GM21367 (cell line): Measurements from ENCODE around the gene BEND6.
A peak's percentile ranks its signal among the peaks of the same experiment; 100 is the strongest.

Experiments
- ATAC-seq: cut with Tn5 transposase; IDR thresholded peaks from one replicate; pipeline ENCODE4 v1.9.1; 2021; ENCODE audit not compliant: unreplicated experiment

The BEND6 gene

GRCh38 chr6:56954403-56955170 lies at the start of gene BEND6:
BEND6 (plus strand) TSS chr6:56955107; CDS start chr6:56981811, 26,704 bp downstream.
- ATAC-seq = peak; percentile 28

- no peak for ATAC-seq
These were observed 49.5 kb upstream of the BEND6 start for GRCh38 chr6:56905378-56905777.

- ATAC-seq = no peak
These were observed 48.2 kb upstream of the BEND6 start for GRCh38 chr6:56906752-56907151.

- ATAC-seq = no peak
These were observed 45.6 kb upstream of the BEND6 start for GRCh38 chr6:56909115-56909907.

- no peak for ATAC-seq
These were observed 43.1 kb upstream of the BEND6 start for GRCh38 chr6:56911847-56912246.

- no peak for ATAC-seq
These were observed 41.4 kb upstream of the BEND6 start for GRCh38 chr6:56913285-56914074.

- peak; percentile 54 for ATAC-seq
These were observed 39.9 kb upstream of the BEND6 start for GRCh38 chr6:56914798-56915658.

GRCh38 chr6:56915832-56916231 lies 39.1 kb upstream of the BEND6 start:
- ATAC-seq = no peak

- no peak for ATAC-seq
These were observed 37.9 kb upstream of the BEND6 start for GRCh38 chr6:56916849-56917551.

GRCh38 chr6:56922645-56923044 lies 32.3 kb upstream of the BEND6 start:
- ATAC-seq = no peak

- ATAC-seq = no peak
These were observed 31.3 kb upstream of the BEND6 start for GRCh38 chr6:56923565-56923964.

- no peak for ATAC-seq
These were observed 27.1 kb upstream of the BEND6 start for GRCh38 chr6:56927538-56928453.

GRCh38 chr6:56930846-56931245 lies 24.1 kb upstream of the BEND6 start:
- ATAC-seq = no peak

GRCh38 chr6:56932910-56933477 lies 21.9 kb upstream of the BEND6 start:
- ATAC-seq = no peak

GRCh38 chr6:56933650-56934049 lies 21.3 kb upstream of the BEND6 start:
- ATAC-seq = no peak

- no peak for ATAC-seq
These were observed 20.0 kb upstream of the BEND6 start for GRCh38 chr6:56934876-56935275.

GRCh38 chr6:56936466-56936865 lies 18.4 kb upstream of the BEND6 start:
- ATAC-seq = no peak

- ATAC-seq = no peak
These were observed 16.2 kb upstream of the BEND6 start for GRCh38 chr6:56938649-56939191.
